Lower leg skin (tissue), 3 donors: ENCODE measurements around the gene ADORA2B.

ENCODE experiments used
- CTCF ChIP-seq, 3 donors: fragments of 450-650 bp; IDR thresholded peaks; one replicate each; pipeline ENCODE4 v1.5.1; 2016; ENCODE audit warnings: antibody characterized with exemption in 3 of 3, mild to moderate bottlenecking in 3 of 3, moderate library complexity in 2 of 3
- POLR2A ChIP-seq, 2 donors: fragments of 450-650 bp; IDR thresholded peaks; one replicate each; pipeline ENCODE4 v1.6.1; 2016 to 2017; ENCODE audit warnings: antibody characterized with exemption in 2 of 2, mild to moderate bottlenecking in 1 of 2, moderate library complexity in 1 of 2

GRCh38 chr17:15912416-15912955 is 32.4 kb upstream of the ADORA2B start:
- TF ChIP-seq CTCF (IDR thresholded peaks at IDR 0.05) (no peak), POLR2A (IDR thresholded peaks at IDR 0.05) (no peak)
